Gastroesophageal sphincter (tissue), 4 donors: Measurements from ENCODE around the gene NPW. TPM values are rescaled to one million over a fixed set of nuclear protein-coding genes. Genes with fewer than 3 reads are reported as not detected.

Source experiments
- ATAC-seq: fragments of 150-250 bp; one replicate; pipeline ENCODE4 v1.9.1; 2016; ENCODE audit warnings: mild to moderate bottlenecking, moderate library complexity
- H3K27ac ChIP-seq, 4 donors: fragments of 200-600 bp; sonication (generic) in 3 of 4; 1 replicate in 3 of 4; 2 replicates in 1 of 4; pipeline ENCODE4 v1.5.1; 2016 to 2019
- H3K27me3 ChIP-seq: fragments of 200-600 bp; sonication (generic); one replicate; pipeline ENCODE4 v1.5.1; 2019
- H3K36me3 ChIP-seq, 2 donors: fragments of 200-600 bp; sonication (generic); one replicate each; pipeline ENCODE4 v1.5.1; 2019; ENCODE audit warnings: control low read depth in 1 of 2
- H3K4me1 ChIP-seq, 3 donors: fragments of 200-600 bp; sonication (generic); 1 replicate in 2 of 3; 2 replicates in 1 of 3; pipeline ENCODE4 v1.5.1; 2016 to 2019; ENCODE audit warnings: control low read depth in 2 of 3
- H3K4me3 ChIP-seq, 2 donors: fragments of 200-600 bp; sonication (generic); one replicate each; pipeline ENCODE4 v1.5.1; 2019; ENCODE audit warnings: mild to moderate bottlenecking in 1 of 2, moderate library complexity in 1 of 2
- H3K9me3 ChIP-seq, 3 donors: fragments of 200-600 bp; sonication (generic); one replicate each; pipeline ENCODE4 v1.5.1; 2017 to 2019; ENCODE audit warnings: control low read depth in 2 of 3
- EP300 ChIP-seq: sonication (generic); formaldehyde crosslinking; IDR thresholded peaks from one replicate; pipeline ENCODE4 v1.6.1; 2017; ENCODE audit warnings: antibody characterized with exemption, mild to moderate bottlenecking
- POLR2A ChIP-seq, 2 donors: fragments of 450-650 bp; IDR thresholded peaks; one replicate each; pipeline ENCODE4 v1.6.1; 2017; ENCODE audit warnings: antibody characterized with exemption in 2 of 2, mild to moderate bottlenecking in 2 of 2, moderate library complexity in 1 of 2
- POLR2AphosphoS5 ChIP-seq: sonication (generic); formaldehyde crosslinking; IDR thresholded peaks from one replicate; pipeline ENCODE4 v1.6.1; 2017; ENCODE audit warnings: antibody characterized with exemption
- WGBS, 2 donors: methylation state at CpG; one replicate each; pipeline ENCODE4 v1.1.5; 2018; ENCODE audit warnings: low coverage in 1 of 2; 5-methylcytosine and 5-hydroxymethylcytosine counted together
- total RNA-seq, 4 donors: library from RNA; depleted of rRNA; stranded (reverse); fragments of >200 nt; gene quantifications; one replicate each; pipeline ENCODE4 v1.1.0, GENCODE V29; 2016
- TF ChIP-seq, protein P1 (sequence below), 4 experiments: fragments of 200-600 bp in 2 of 4; fragments of 450-650 bp in 2 of 4; sonication (generic) in 1 of 4; IDR thresholded peaks; one replicate each; pipeline ENCODE4 v1.5.1; 2017 to 2019; ENCODE audit warnings: antibody characterized with exemption in 4 of 4, mild to moderate bottlenecking in 2 of 4, moderate library complexity in 2 of 4

NPW gene
- total RNA-seq, 4 donors from 2014 or later = not detected

- peak overlapping the region in 2 of 4 donors; percentile 2 to 9 for H3K27ac ChIP-seq
- TF ChIP-seq POLR2A (IDR thresholded peaks at IDR 0.05) (no peak), POLR2AphosphoS5 (no peak), EP300 (no peak)
- TF ChIP-seq, protein P1, sequence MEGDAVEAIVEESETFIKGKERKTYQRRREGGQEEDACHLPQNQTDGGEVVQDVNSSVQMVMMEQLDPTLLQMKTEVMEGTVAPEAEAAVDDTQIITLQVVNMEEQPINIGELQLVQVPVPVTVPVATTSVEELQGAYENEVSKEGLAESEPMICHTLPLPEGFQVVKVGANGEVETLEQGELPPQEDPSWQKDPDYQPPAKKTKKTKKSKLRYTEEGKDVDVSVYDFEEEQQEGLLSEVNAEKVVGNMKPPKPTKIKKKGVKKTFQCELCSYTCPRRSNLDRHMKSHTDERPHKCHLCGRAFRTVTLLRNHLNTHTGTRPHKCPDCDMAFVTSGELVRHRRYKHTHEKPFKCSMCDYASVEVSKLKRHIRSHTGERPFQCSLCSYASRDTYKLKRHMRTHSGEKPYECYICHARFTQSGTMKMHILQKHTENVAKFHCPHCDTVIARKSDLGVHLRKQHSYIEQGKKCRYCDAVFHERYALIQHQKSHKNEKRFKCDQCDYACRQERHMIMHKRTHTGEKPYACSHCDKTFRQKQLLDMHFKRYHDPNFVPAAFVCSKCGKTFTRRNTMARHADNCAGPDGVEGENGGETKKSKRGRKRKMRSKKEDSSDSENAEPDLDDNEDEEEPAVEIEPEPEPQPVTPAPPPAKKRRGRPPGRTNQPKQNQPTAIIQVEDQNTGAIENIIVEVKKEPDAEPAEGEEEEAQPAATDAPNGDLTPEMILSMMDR (IDR thresholded peaks at IDR 0.05) = peak in 3 of 4 experiments; percentile 90 to 94 (median 90)
- WGBS, 2 donors = no CpG with 5 or more reads among the region's 36 CpGs
- no peaks in the 10 kb centered on the region for H3K9me3 ChIP-seq
- peaks cover 0 to 55% of the 10 kb centered on the region in 2 donors for H3K36me3 ChIP-seq
- H3K27me3 ChIP-seq = no peaks in the 10 kb centered on the region
- ATAC-seq = peak; percentile 81
- peak overlapping the region in 1 of 2 donors; percentile 28 for H3K4me3 ChIP-seq
- H3K4me1 ChIP-seq = peaks cover 4 to 61% (median 39%) of the 10 kb centered on the region in 3 donors
Observed at GRCh38 chr16:2003827-2004641, 15.6 kb upstream of the NPW start.

GRCh38 chr16:2004795-2005517 is 14.6 kb upstream of the NPW start:
- H3K4me1 ChIP-seq = peaks cover 4 to 64% (median 39%) of the 10 kb centered on the region in 3 donors
- TF ChIP-seq, protein P1 (IDR thresholded peaks at IDR 0.05) = no peak
- TF ChIP-seq EP300 = no peak
- no peak for TF ChIP-seq POLR2AphosphoS5
- no peak for TF ChIP-seq POLR2A (IDR thresholded peaks at IDR 0.05)
- H3K9me3 ChIP-seq = no peaks in the 10 kb centered on the region
- H3K36me3 ChIP-seq = peaks cover 0 to 45% of the 10 kb centered on the region in 2 donors
- H3K27ac ChIP-seq = no peak overlapping the region
- 75% methylated on average over 4 of the region's 34 CpGs; no CpG with 5 or more reads in 1 of the 2 donors for WGBS, 2 donors
- no peaks in the 10 kb centered on the region for H3K27me3 ChIP-seq
- no peak overlapping the region for H3K4me3 ChIP-seq
- ATAC-seq = no peak

DNA sequence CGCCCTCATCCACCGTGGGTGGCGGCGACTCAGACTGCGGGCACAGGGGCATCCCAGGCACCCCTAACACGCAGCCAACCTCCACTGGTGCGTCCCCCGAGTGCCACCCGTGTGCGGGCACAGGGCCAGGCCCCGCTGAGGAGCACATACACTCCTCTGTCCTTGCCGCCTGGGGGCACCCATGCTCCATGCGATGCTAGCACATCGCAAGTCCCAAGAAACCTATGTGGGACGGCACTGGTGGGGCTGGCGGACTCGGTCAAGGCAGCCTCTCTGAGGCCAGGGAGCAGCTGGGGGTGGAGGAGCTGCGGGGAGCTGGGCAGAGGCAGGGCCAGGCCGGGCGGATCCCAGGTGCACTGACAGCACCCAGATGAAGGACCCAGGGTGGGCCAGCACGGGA is 13.9 kb upstream of the NPW start:
- H3K27me3 ChIP-seq = no peaks in the 10 kb centered on the region
- H3K36me3 ChIP-seq = peaks cover 0 to 39% of the 10 kb centered on the region in 2 donors
- peaks cover 4 to 71% (median 44%) of the 10 kb centered on the region in 3 donors for H3K4me1 ChIP-seq
- H3K27ac ChIP-seq = no peak overlapping the region
- no peak for ATAC-seq
- H3K9me3 ChIP-seq = no peaks in the 10 kb centered on the region
- TF ChIP-seq POLR2A (IDR thresholded peaks at IDR 0.05) = no peak
- TF ChIP-seq, protein P1 (IDR thresholded peaks at IDR 0.05) = no peak
- TF ChIP-seq POLR2AphosphoS5 = no peak
- TF ChIP-seq EP300 = no peak
- 40% methylated on average over 1 of the region's 21 CpGs; no CpG with 5 or more reads in 1 of the 2 donors for WGBS, 2 donors
- H3K4me3 ChIP-seq = no peak overlapping the region

- TF ChIP-seq POLR2AphosphoS5 (no peak), POLR2A (IDR thresholded peaks at IDR 0.05) (no peak), EP300 (no peak)
- TF ChIP-seq, protein P1 (IDR thresholded peaks at IDR 0.05) = no peak
- no peak for ATAC-seq
- Histone ChIP-seq H3K4me1 (peaks cover 4 to 73% (median 44%) of the 10 kb centered on the region in 3 donors), H3K27ac (no peak overlapping the region), H3K27me3 (no peaks in the 10 kb centered on the region), H3K36me3 (peaks cover 0 to 32% of the 10 kb centered on the region in 2 donors), H3K4me3 (no peak overlapping the region), H3K9me3 (no peaks in the 10 kb centered on the region)
- WGBS, 2 donors = 90 to 93% methylated on average over 4 of the region's 8 CpGs
Observed at GRCh38 chr16:2006317-2006716, 13.3 kb upstream of the NPW start.
